Liver (tissue), 9 donors: ENCODE measurements around the gene LRP3. TPM values are rescaled to one million over a fixed set of nuclear protein-coding genes. Genes with fewer than 3 reads are reported as not detected.

ENCODE experiments used
- DNase-seq: peaks from one replicate; pipeline ENCODE4 v3.0.0-alpha.2; 2017; ENCODE audit warnings: low spot score
- H3K27ac ChIP-seq, 2 donors: one replicate each; pipeline ENCODE4 v1.7.0; 2013; ENCODE audit warnings: inconsistent platforms in 2 of 2, low read length in 2 of 2, control low read depth in 1 of 2, low read depth in 1 of 2, mild to moderate bottlenecking in 1 of 2
- H3K27me3 ChIP-seq, 4 donors: one replicate each; pipeline versions ENCODE4 v1.6.1 to v1.7.0; 2013; ENCODE audit warnings: low read length in 3 of 4, inconsistent platforms in 1 of 4, mild to moderate bottlenecking in 1 of 4, moderate library complexity in 1 of 4; ENCODE audit not compliant: control insufficient read depth in 4 of 4, insufficient read depth in 4 of 4
- H3K36me3 ChIP-seq, 4 donors: one replicate each; pipeline versions ENCODE4 v1.6.1 to v1.7.0; 2013; ENCODE audit warnings: low read length in 3 of 4, mild to moderate bottlenecking in 3 of 4, low read depth in 1 of 4, moderate library complexity in 1 of 4; ENCODE audit not compliant: control insufficient read depth in 4 of 4, insufficient read depth in 3 of 4
- H3K4me1 ChIP-seq, 4 donors: one replicate each; pipeline versions ENCODE4 v1.6.1 to v1.7.0; 2013; ENCODE audit warnings: low read length in 3 of 4, mild to moderate bottlenecking in 3 of 4, moderate library complexity in 1 of 4; ENCODE audit not compliant: control insufficient read depth in 4 of 4, insufficient read depth in 4 of 4
- H3K4me3 ChIP-seq, 3 donors: one replicate each; pipeline versions ENCODE4 v1.6.1 to v1.7.0; 2013; ENCODE audit warnings: low read length in 3 of 3, control low read depth in 1 of 3, low read depth in 1 of 3, mild to moderate bottlenecking in 1 of 3
- H3K9ac ChIP-seq, 2 donors: one replicate each; pipeline ENCODE4 v1.7.0; 2013; ENCODE audit warnings: low read length in 2 of 2, mild to moderate bottlenecking in 2 of 2, moderate library complexity in 2 of 2, control low read depth in 1 of 2, low read depth in 1 of 2
- H3K9me3 ChIP-seq, 4 donors: one replicate each; pipeline versions ENCODE4 v1.6.1 to v1.7.0; 2013; ENCODE audit warnings: low read length in 3 of 4; ENCODE audit not compliant: control insufficient read depth in 4 of 4
- EGR1 ChIP-seq, 2 donors: IDR thresholded peaks; 2 replicates each; pipeline ENCODE4 v1.6.1; 2016 to 2018; ENCODE audit warnings: antibody characterized with exemption in 2 of 2, low read depth in 2 of 2
- FOXA1 ChIP-seq: IDR thresholded peaks from 2 replicates; pipeline ENCODE4 v1.6.1; 2016; ENCODE audit warnings: antibody characterized with exemption
- FOXA2 ChIP-seq: IDR thresholded peaks from 2 replicates; pipeline ENCODE4 v1.6.1; 2016; ENCODE audit warnings: antibody characterized with exemption
- GABPA ChIP-seq, 2 donors: IDR thresholded peaks in 1 of 2; conservative IDR thresholded peaks in 1 of 2; 2 replicates each; pipeline ENCODE4 v1.6.1; 2016; ENCODE audit warnings: antibody characterized with exemption in 2 of 2, mild to moderate bottlenecking in 1 of 2, moderate library complexity in 1 of 2
- HNF4A ChIP-seq, 2 donors: conservative IDR thresholded peaks; 2 replicates each; pipeline ENCODE4 v1.6.1; 2016; ENCODE audit warnings: antibody characterized with exemption in 2 of 2, mild to moderate bottlenecking in 2 of 2
- HNF4G ChIP-seq: IDR thresholded peaks from 2 replicates; pipeline ENCODE4 v1.6.1; 2016; ENCODE audit warnings: antibody characterized with exemption
- JUND ChIP-seq, 2 donors: IDR thresholded peaks; 2 replicates each; pipeline ENCODE4 v1.6.1; 2016; ENCODE audit warnings: antibody characterized with exemption in 2 of 2
- NR2F2 ChIP-seq: IDR thresholded peaks from 2 replicates; pipeline ENCODE4 v1.6.1; 2016; ENCODE audit warnings: antibody characterized with exemption
- RAD21 ChIP-seq, 2 donors: IDR thresholded peaks; 2 replicates each; pipeline ENCODE4 v1.6.1; 2016; ENCODE audit warnings: antibody characterized with exemption in 2 of 2, mild to moderate bottlenecking in 2 of 2
- RXRA ChIP-seq, 2 donors: IDR thresholded peaks; 2 replicates each; pipeline ENCODE4 v1.6.1; 2017 to 2018; ENCODE audit warnings: antibody characterized with exemption in 2 of 2, mild to moderate bottlenecking in 1 of 2
- SP1 ChIP-seq: IDR thresholded peaks from 2 replicates; pipeline ENCODE4 v1.6.1; 2018; ENCODE audit warnings: antibody characterized with exemption, mild to moderate bottlenecking
- TAF1 ChIP-seq: conservative IDR thresholded peaks from 2 replicates; pipeline ENCODE4 v1.6.1; 2016; ENCODE audit warnings: antibody characterized with exemption, mild to moderate bottlenecking
- YY1 ChIP-seq: IDR thresholded peaks from 2 replicates; pipeline ENCODE4 v1.6.1; 2016; ENCODE audit warnings: antibody characterized with exemption, mild to moderate bottlenecking
- WGBS: extraction: QIAGEN DNeasy Blood & Tissue Kit; methylation state at CpG from one replicate; pipeline ENCODE4 v1.1.7; 2013; 5-methylcytosine and 5-hydroxymethylcytosine counted together
- polyA plus RNA-seq, 2 donors: library from polyadenylated mRNA; stranded (reverse) in 1 of 2; unstranded in 1 of 2; fragments of 200-250 nt in 1 of 2; fragments of >200 nt in 1 of 2; fragmentation: Nextera tagmentation in 1 of 2; extraction: Ambion mirVana in 1 of 2; gene quantifications; one replicate each; pipeline versions ENCODE4 v1.2.1 to v1.2.3, GENCODE V29; 2013 to 2015
- total RNA-seq, 2 donors: library from RNA; depleted of rRNA; stranded (reverse); fragments of >200 nt; gene quantifications; one replicate each; pipeline ENCODE4 v1.2.3, GENCODE V29; 2014
- TF ChIP-seq, protein P1 (sequence below): IDR thresholded peaks from 2 replicates; pipeline ENCODE4 v1.6.1; 2016; ENCODE audit warnings: antibody characterized with exemption
- TF ChIP-seq, protein P2 (sequence below): fragments of 150-350 bp; IDR thresholded peaks from 2 replicates; pipeline ENCODE4 v1.5.1; 2017; ENCODE audit warnings: improper control_type of control experiment, low read depth, low read length; ENCODE audit not compliant: missing input control
- TF ChIP-seq, protein P3 (sequence below): IDR thresholded peaks from 2 replicates; pipeline ENCODE4 v1.6.1; 2016; ENCODE audit warnings: antibody characterized with exemption, mild to moderate bottlenecking
- TF ChIP-seq, protein P4 (sequence below): IDR thresholded peaks from 2 replicates; pipeline ENCODE4 v1.6.1; 2016; ENCODE audit warnings: antibody characterized with exemption
- donor health status: healthy.
- donor health status: healthy.
- donor health status: healthy.
- donor health status: healthy.
- donor health status: healthy.

The LRP3 gene
- total and polyA plus RNA-seq, 4 donors, result 2.5 to 42.3 (median 15.4) TPM

DNA sequence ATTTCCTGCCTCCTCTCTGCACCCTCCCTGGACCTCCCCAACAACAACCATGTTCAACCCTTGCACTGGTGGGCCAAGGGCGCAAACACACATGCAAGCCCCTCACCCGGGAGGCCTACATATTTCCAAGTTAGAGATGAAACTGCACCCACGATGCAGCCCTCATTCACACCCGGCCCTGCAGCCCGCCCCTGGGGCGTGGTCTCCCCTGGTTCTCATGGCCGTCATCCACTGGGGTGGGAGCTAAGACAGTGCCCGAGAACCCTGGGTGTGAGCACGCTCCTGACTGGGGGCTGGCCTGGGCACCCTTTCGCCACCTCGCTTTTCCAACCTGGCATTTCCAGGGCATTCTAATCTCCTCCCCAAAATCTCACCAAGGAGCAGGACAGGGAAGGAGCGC, 38.5 kb downstream of the LRP3 start:
- WGBS, result 83% methylated on average over 12 of the region's 12 CpGs
- Histone ChIP-seq H3K4me1 (peaks cover 0 to 10% (median 2%) of the 10 kb centered on the region in 4 donors), H3K27me3 (no peaks in the 10 kb centered on the region), H3K9ac (no peak overlapping the region), H3K9me3 (peaks cover 0 to 18% (median 6%) of the 10 kb centered on the region in 4 donors), H3K36me3 (no peaks in the 10 kb centered on the region), H3K27ac (no peak overlapping the region), H3K4me3 (no peak overlapping the region)
- TF ChIP-seq RAD21 (IDR thresholded peaks at IDR 0.05), result no peak
- no peak for TF ChIP-seq EGR1 (IDR thresholded peaks at IDR 0.05; ENCODE audit: low read depth in 2 of 2)
- DNase-seq, result no peak

DNA sequence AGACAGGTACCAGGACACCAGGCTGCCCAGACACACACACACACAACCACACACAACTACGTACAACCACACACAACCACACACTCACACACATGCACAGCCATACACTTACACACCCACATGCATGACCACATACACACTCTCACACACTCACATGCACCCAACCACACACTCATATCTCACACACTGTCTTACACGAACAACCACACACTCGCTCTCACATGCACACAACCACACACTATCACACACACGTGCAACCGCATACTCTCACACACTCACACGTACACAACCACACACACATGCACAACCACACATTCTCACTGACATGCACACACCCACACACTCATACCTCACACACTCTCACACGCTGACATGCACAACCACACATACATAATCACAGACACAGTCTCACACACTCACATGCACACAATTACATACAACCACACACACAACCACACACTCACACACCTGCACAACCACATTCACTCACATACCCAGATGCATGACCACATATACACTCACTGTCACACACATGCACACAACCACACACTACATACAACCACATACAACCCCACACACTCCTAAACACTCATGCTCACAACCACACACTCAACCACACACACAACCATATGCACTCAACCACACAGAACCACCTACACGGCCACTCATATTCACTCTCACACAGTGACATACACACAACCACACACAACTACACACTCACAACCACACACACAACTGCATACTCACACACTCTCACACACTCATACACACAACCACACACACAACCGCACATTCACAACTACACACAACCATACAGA, 39.1 kb downstream of the LRP3 start:
- H3K27ac ChIP-seq, result no peak overlapping the region
- DNase-seq, result no peak

More for the DNA sequence above, 39.1 kb downstream of the LRP3 start:
- no peaks in the 10 kb centered on the region for H3K27me3 ChIP-seq
- peaks cover 0 to 10% (median 2%) of the 10 kb centered on the region in 4 donors for H3K4me1 ChIP-seq
- H3K36me3 ChIP-seq, result no peaks in the 10 kb centered on the region
- TF ChIP-seq GABPA (IDR thresholded peaks at IDR 0.05 in 1 of 2, conservative IDR thresholded peaks at IDR 0.05 in 1 of 2) (no peak), NR2F2 (no peak), HNF4A (conservative IDR thresholded peaks at IDR 0.05) (no peak), JUND (IDR thresholded peaks at IDR 0.05) (no peak), SP1 (no peak), HNF4G (no peak), YY1 (no peak), RAD21 (IDR thresholded peaks at IDR 0.05) (no peak), FOXA2 (no peak), TAF1 (no peak), FOXA1 (no peak), EGR1 (IDR thresholded peaks at IDR 0.05; ENCODE audit: low read depth in 2 of 2) (no peak), RXRA (IDR thresholded peaks at IDR 0.05) (no peak)
- TF ChIP-seq, protein P1, sequence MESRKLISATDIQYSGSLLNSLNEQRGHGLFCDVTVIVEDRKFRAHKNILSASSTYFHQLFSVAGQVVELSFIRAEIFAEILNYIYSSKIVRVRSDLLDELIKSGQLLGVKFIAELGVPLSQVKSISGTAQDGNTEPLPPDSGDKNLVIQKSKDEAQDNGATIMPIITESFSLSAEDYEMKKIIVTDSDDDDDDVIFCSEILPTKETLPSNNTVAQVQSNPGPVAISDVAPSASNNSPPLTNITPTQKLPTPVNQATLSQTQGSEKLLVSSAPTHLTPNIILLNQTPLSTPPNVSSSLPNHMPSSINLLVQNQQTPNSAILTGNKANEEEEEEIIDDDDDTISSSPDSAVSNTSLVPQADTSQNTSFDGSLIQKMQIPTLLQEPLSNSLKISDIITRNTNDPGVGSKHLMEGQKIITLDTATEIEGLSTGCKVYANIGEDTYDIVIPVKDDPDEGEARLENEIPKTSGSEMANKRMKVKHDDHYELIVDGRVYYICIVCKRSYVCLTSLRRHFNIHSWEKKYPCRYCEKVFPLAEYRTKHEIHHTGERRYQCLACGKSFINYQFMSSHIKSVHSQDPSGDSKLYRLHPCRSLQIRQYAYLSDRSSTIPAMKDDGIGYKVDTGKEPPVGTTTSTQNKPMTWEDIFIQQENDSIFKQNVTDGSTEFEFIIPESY, result no peak
- TF ChIP-seq, protein P2, sequence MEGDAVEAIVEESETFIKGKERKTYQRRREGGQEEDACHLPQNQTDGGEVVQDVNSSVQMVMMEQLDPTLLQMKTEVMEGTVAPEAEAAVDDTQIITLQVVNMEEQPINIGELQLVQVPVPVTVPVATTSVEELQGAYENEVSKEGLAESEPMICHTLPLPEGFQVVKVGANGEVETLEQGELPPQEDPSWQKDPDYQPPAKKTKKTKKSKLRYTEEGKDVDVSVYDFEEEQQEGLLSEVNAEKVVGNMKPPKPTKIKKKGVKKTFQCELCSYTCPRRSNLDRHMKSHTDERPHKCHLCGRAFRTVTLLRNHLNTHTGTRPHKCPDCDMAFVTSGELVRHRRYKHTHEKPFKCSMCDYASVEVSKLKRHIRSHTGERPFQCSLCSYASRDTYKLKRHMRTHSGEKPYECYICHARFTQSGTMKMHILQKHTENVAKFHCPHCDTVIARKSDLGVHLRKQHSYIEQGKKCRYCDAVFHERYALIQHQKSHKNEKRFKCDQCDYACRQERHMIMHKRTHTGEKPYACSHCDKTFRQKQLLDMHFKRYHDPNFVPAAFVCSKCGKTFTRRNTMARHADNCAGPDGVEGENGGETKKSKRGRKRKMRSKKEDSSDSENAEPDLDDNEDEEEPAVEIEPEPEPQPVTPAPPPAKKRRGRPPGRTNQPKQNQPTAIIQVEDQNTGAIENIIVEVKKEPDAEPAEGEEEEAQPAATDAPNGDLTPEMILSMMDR, result no peak
- TF ChIP-seq, protein P3, sequence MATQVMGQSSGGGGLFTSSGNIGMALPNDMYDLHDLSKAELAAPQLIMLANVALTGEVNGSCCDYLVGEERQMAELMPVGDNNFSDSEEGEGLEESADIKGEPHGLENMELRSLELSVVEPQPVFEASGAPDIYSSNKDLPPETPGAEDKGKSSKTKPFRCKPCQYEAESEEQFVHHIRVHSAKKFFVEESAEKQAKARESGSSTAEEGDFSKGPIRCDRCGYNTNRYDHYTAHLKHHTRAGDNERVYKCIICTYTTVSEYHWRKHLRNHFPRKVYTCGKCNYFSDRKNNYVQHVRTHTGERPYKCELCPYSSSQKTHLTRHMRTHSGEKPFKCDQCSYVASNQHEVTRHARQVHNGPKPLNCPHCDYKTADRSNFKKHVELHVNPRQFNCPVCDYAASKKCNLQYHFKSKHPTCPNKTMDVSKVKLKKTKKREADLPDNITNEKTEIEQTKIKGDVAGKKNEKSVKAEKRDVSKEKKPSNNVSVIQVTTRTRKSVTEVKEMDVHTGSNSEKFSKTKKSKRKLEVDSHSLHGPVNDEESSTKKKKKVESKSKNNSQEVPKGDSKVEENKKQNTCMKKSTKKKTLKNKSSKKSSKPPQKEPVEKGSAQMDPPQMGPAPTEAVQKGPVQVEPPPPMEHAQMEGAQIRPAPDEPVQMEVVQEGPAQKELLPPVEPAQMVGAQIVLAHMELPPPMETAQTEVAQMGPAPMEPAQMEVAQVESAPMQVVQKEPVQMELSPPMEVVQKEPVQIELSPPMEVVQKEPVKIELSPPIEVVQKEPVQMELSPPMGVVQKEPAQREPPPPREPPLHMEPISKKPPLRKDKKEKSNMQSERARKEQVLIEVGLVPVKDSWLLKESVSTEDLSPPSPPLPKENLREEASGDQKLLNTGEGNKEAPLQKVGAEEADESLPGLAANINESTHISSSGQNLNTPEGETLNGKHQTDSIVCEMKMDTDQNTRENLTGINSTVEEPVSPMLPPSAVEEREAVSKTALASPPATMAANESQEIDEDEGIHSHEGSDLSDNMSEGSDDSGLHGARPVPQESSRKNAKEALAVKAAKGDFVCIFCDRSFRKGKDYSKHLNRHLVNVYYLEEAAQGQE, result no peak
- TF ChIP-seq, protein P4, sequence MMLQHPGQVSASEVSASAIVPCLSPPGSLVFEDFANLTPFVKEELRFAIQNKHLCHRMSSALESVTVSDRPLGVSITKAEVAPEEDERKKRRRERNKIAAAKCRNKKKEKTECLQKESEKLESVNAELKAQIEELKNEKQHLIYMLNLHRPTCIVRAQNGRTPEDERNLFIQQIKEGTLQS, result no peak
- H3K4me3 ChIP-seq, result no peak overlapping the region
- no peak overlapping the region for H3K9ac ChIP-seq
- WGBS, result 94% methylated on average over 9 of the region's 9 CpGs
- peaks cover 0 to 12% (median 3%) of the 10 kb centered on the region in 4 donors for H3K9me3 ChIP-seq
